ENCODE data around the gene ADCY7. TPM values are rescaled to one million over a fixed set of nuclear protein-coding genes. Genes with fewer than 3 reads are reported as not detected.

The ADCY7 gene
- total RNA-seq, 1 experiment from 2014 or later: 5.5 TPM

DNA sequence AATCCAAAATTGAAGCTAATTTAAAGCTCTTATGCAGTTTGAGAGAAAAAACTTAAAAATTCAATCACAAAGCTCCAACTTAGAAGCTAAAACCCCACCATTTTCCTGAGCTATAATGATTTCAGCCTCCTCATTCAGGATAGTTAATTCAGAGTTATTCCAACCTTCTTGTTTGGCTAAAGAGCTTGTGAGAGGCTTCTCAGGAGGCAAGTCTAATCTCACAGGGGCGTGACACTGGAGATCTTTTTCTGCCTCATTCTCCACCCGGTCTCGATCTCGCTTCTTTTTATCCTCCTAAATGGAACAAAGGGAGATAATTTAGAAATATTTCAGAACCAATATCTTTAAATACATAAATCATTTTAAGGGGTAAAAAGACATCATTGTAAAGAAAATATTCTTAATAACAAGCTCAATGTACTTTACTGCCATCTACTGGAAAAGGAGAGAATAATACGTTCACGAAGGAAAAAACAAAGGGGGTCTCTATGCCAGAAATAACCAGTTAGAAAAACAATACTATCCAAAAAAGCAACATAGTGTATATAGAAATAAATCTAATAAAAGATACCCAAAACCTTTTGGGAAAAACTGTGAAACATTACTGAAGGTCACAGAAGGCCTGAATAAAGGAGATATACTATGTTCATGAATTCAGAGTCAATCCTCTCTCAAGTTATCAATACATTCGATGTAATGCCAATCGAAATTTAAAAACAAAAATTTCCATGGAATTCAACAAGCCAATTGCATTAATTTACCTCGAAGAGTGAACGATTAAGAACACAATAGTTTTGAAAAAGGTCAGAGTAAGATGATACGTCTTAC is 88.5 kb downstream of the ADCY7 start:
- ChIA-PET CTCF (interaction anchor here (0.7 to 1.8 kb wide), 10 partner anchors 13 to 452 kb away, joined by 3 to 10 read pairs (median 5); partner anchors contain the start of gene CNEP1R1), POLR2A (ENCODE audit: low non-redundant PET) (interaction anchor here (0.7 to 0.8 kb wide), 2 partner anchors 11 to 28 kb away, joined by 3 to 4 read pairs; no protein-coding TSS in a partner anchor)
- no peaks in the 10 kb centered on the region for H3K27me3 ChIP-seq (replicated peaks; ENCODE audit: insufficient read depth, low read depth, low read length, poor library complexity)
- H3K4me1 ChIP-seq (ENCODE audit: insufficient read depth, low read length, poor library complexity, severe bottlenecking): no peaks in the 10 kb centered on the region
- H3K27ac ChIP-seq (ENCODE audit: low read depth, low read length, poor library complexity, severe bottlenecking): no peak overlapping the region
- no peak overlapping the region for H3K4me3 ChIP-seq (ENCODE audit: low read depth, low read length, poor library complexity, severe bottlenecking)
- TF ChIP-seq CTCF (conservative IDR thresholded peaks at IDR 0.05; ENCODE audit: low read depth, low read length) (peak; percentile 77), EZH2 (IDR thresholded peaks at IDR 0.05; ENCODE audit: borderline replicate concordance, low read depth, low read length, poor library complexity, severe bottlenecking) (no peak)
- intact Hi-C loops (cut with micrococcal nuclease; ENCODE audit: unreplicated experiment): loop anchor here (5.0 to 10.0 kb wide), 2 partner anchors 143 to 330 kb away; partner anchors contain the start of gene CNEP1R1
- peaks cover 64% of the 10 kb centered on the region for H3K36me3 ChIP-seq (ENCODE audit: insufficient read depth, low read length, poor library complexity, severe bottlenecking)
- DNase-seq (ENCODE audit: low spot score): peak; percentile 42
- BruUV-seq (replicated peaks): no TSS peak
- H3K9me3 ChIP-seq (ENCODE audit: low read depth, low read length, poor library complexity, severe bottlenecking): no peaks in the 10 kb centered on the region

GRCh38 chr16:50359626-50360025 is 93.3 kb downstream of the ADCY7 start:
- POLR2A ChIA-PET (ENCODE audit: low non-redundant PET): no interaction called here
- no peaks in the 10 kb centered on the region for H3K9me3 ChIP-seq (ENCODE audit: low read depth, low read length, poor library complexity, severe bottlenecking)
- CTCF ChIA-PET: no interaction called here

More at GRCh38 chr16:50359626-50360025, 93.3 kb downstream of the ADCY7 start:
- Histone ChIP-seq H3K27ac (ENCODE audit: low read depth, low read length, poor library complexity, severe bottlenecking) (no peak overlapping the region), H3K4me3 (ENCODE audit: low read depth, low read length, poor library complexity, severe bottlenecking) (no peak overlapping the region), H3K27me3 (replicated peaks; ENCODE audit: insufficient read depth, low read depth, low read length, poor library complexity) (no peaks in the 10 kb centered on the region), H3K4me1 (ENCODE audit: insufficient read depth, low read length, poor library complexity, severe bottlenecking) (no peaks in the 10 kb centered on the region), H3K36me3 (ENCODE audit: insufficient read depth, low read length, poor library complexity, severe bottlenecking) (peaks cover 66% of the 10 kb centered on the region)
- no peak for DNase-seq (ENCODE audit: low spot score)
- TF ChIP-seq CTCF (conservative IDR thresholded peaks at IDR 0.05; ENCODE audit: low read depth, low read length) (no peak), EZH2 (IDR thresholded peaks at IDR 0.05; ENCODE audit: borderline replicate concordance, low read depth, low read length, poor library complexity, severe bottlenecking) (no peak)
- intact Hi-C loops (cut with micrococcal nuclease; ENCODE audit: unreplicated experiment): loop anchor here (10.0 kb wide), 2 partner anchors 305 to 335 kb away; partner anchors contain the start of gene CNEP1R1
- BruUV-seq (replicated peaks): no TSS peak
